ENCODE measurements around the gene CSF1R. TPM values are rescaled to one million over a fixed set of nuclear protein-coding genes. Genes with fewer than 3 reads are reported as not detected.

Gene CSF1R
- total RNA-seq, 1 donor from 2014 or later = not detected

- Mint-ChIP-seq H3K27ac (ENCODE audit: unreplicated experiment) (no peak overlapping the region), H3K36me3 (ENCODE audit: unreplicated experiment) (no peaks in the 10 kb centered on the region), H3K4me1 (ENCODE audit: low read depth, unreplicated experiment) (no peaks in the 10 kb centered on the region), H3K9me3 (ENCODE audit: unreplicated experiment) (no peaks in the 10 kb centered on the region), H3K4me3 (ENCODE audit: unreplicated experiment) (no peak overlapping the region), H3K27me3 (ENCODE audit: unreplicated experiment) (peaks cover 4% of the 10 kb centered on the region)
- peak; percentile 17 for TF ChIP-seq CTCF (IDR thresholded peaks at IDR 0.05; ENCODE audit: partially characterized antibody, unreplicated experiment)
- DNase-seq = no peak
Observed at GRCh38 chr5:150114102-150114641, 27.8 kb upstream of the CSF1R start.

GRCh38 chr5:150113047-150113744 lies 26.8 kb upstream of the CSF1R start:
- no peak for TF ChIP-seq CTCF (IDR thresholded peaks at IDR 0.05; ENCODE audit: partially characterized antibody, unreplicated experiment)
- DNase-seq = no peak
- Mint-ChIP-seq H3K4me1 (ENCODE audit: low read depth, unreplicated experiment) (no peaks in the 10 kb centered on the region), H3K36me3 (ENCODE audit: unreplicated experiment) (no peaks in the 10 kb centered on the region), H3K27me3 (ENCODE audit: unreplicated experiment) (peaks cover 3% of the 10 kb centered on the region), H3K27ac (ENCODE audit: unreplicated experiment) (no peak overlapping the region), H3K4me3 (ENCODE audit: unreplicated experiment) (no peak overlapping the region), H3K9me3 (ENCODE audit: unreplicated experiment) (no peaks in the 10 kb centered on the region)

- peaks cover 5% of the 10 kb centered on the region for H3K27me3 Mint-ChIP-seq (ENCODE audit: unreplicated experiment)
- H3K9me3 Mint-ChIP-seq (ENCODE audit: unreplicated experiment) = no peaks in the 10 kb centered on the region
- no peaks in the 10 kb centered on the region for H3K36me3 Mint-ChIP-seq (ENCODE audit: unreplicated experiment)
- DNase-seq = no peak
- H3K4me1 Mint-ChIP-seq (ENCODE audit: low read depth, unreplicated experiment) = no peaks in the 10 kb centered on the region
- TF ChIP-seq CTCF (IDR thresholded peaks at IDR 0.05; ENCODE audit: partially characterized antibody, unreplicated experiment) = no peak
- H3K4me3 Mint-ChIP-seq (ENCODE audit: unreplicated experiment) = no peak overlapping the region
- H3K27ac Mint-ChIP-seq (ENCODE audit: unreplicated experiment) = no peak overlapping the region
Observed at GRCh38 chr5:150112201-150113046, 26.1 kb upstream of the CSF1R start.

GRCh38 chr5:150111122-150111521 lies 24.8 kb upstream of the CSF1R start:
- Mint-ChIP-seq H3K9me3 (ENCODE audit: unreplicated experiment) (no peaks in the 10 kb centered on the region), H3K4me1 (ENCODE audit: low read depth, unreplicated experiment) (no peaks in the 10 kb centered on the region), H3K27ac (ENCODE audit: unreplicated experiment) (no peak overlapping the region), H3K4me3 (ENCODE audit: unreplicated experiment) (no peak overlapping the region), H3K36me3 (ENCODE audit: unreplicated experiment) (no peaks in the 10 kb centered on the region), H3K27me3 (ENCODE audit: unreplicated experiment) (peaks cover 4% of the 10 kb centered on the region)
- TF ChIP-seq CTCF (IDR thresholded peaks at IDR 0.05; ENCODE audit: partially characterized antibody, unreplicated experiment) = no peak
- no peak for DNase-seq
